Coronary artery (tissue), 2 donors: ENCODE results near the gene MBTPS2.
"Not testable (repeated sequence)": the region's sequence is repeated elsewhere in the genome, so short reads cannot be mapped to it uniquely, and the experiment has no call there.

Source experiments
- DNase-seq: peaks from one replicate; pipeline ENCODE4 v3.0.0-alpha.2; 2017; ENCODE audit warnings: low spot score
- H3K27ac ChIP-seq, 2 donors: fragments of 200-600 bp; sonication (generic); one replicate each; pipeline ENCODE4 v1.5.1; 2016 to 2019
- H3K4me3 ChIP-seq: fragments of 200-600 bp; sonication (generic); 2 replicates; pipeline ENCODE4 v1.5.1; 2016; ENCODE audit warnings: mild to moderate bottlenecking, moderate library complexity
- CTCF ChIP-seq: fragments of 200-600 bp; sonication (generic); IDR thresholded peaks from one replicate; pipeline ENCODE4 v1.5.1; 2019; ENCODE audit warnings: antibody characterized with exemption

The MBTPS2 gene

GRCh38 chrX:21853578-21853977, 14.2 kb downstream of the MBTPS2 start:
- Histone ChIP-seq H3K27ac (no peak overlapping the region), H3K4me3 (no peak overlapping the region)
- no peak for DNase-seq
- no peak for TF ChIP-seq CTCF

GRCh38 chrX:21855937-21856415, 16.6 kb downstream of the MBTPS2 start, which contains the start of gene YY2:
YY2 (plus strand) TSS chrX:21855987; CDS start chrX:21856485, 498 bp downstream.
- H3K4me3 ChIP-seq: no peak within 1 kb of the TSS

GRCh38 chrX:21856504-21856903, 17.1 kb downstream of the MBTPS2 start:
- Histone ChIP-seq H3K4me3 (no peak overlapping the region), H3K27ac (no peak overlapping the region)
- DNase-seq: no peak
- no peak for TF ChIP-seq CTCF

More at GRCh38 chrX:21855937-21856415, 16.6 kb downstream of the MBTPS2 start, which contains the start of gene YY2:
- no peak within 1 kb of the TSS for H3K27ac ChIP-seq
- TF ChIP-seq CTCF: no peak
- no peak for DNase-seq

GRCh38 chrX:21863241-21863640, 23.8 kb downstream of the MBTPS2 start:
- DNase-seq: no peak
- TF ChIP-seq CTCF: no peak
- H3K27ac ChIP-seq: no peak overlapping the region
- no peak overlapping the region for H3K4me3 ChIP-seq

GRCh38 chrX:21865436-21865835, 26.0 kb downstream of the MBTPS2 start:
- no peak for DNase-seq
- H3K4me3 ChIP-seq: no peak overlapping the region
- no peak overlapping the region for H3K27ac ChIP-seq
- no peak for TF ChIP-seq CTCF

- Histone ChIP-seq H3K4me3 (no peak overlapping the region), H3K27ac (no peak overlapping the region)
- no peak for DNase-seq
- no peak for TF ChIP-seq CTCF
Observed at GRCh38 chrX:21870494-21870893, 31.1 kb downstream of the MBTPS2 start.

GRCh38 chrX:21873063-21873775, 33.8 kb downstream of the MBTPS2 start:
- DNase-seq: no peak
- H3K4me3 ChIP-seq: no peak overlapping the region
- peak overlapping the region; percentile 11 to 40 for H3K27ac ChIP-seq
- no peak for TF ChIP-seq CTCF

GRCh38 chrX:21874182-21874581, 34.8 kb downstream of the MBTPS2 start:
- H3K4me3 ChIP-seq, H3K27ac ChIP-seq, DNase-seq: not testable (repeated sequence)
